IMR-90 (cell line): ENCODE measurements around the gene TSKS. TPM values are rescaled to one million over a fixed set of nuclear protein-coding genes. Genes with fewer than 3 reads are reported as not detected.

Source experiments
- ATAC-seq: fragments of 200-7000 bp; cut with Tn5 transposase; 2 replicates; pipeline ENCODE4 v1.9.1; 2020; ENCODE audit warnings: low read depth, mild to moderate bottlenecking, moderate library complexity
- BruUV-seq: library from RNA; stranded (reverse); fragments of 400-500 nt; replicated peaks from 2 replicates; lab custom pipeline; 2021; lab: Mats Ljungman, UMichigan
- CTCF ChIA-PET: fragments of 300-600 bp; formaldehyde crosslinking; extraction: SDS; loops from one replicate; lab custom pipeline; 2021; ENCODE audit warnings: antibody characterized with exemption; lab: Yijun Ruan, JAX
- POLR2A ChIA-PET: fragments of 300-600 bp; sonication (Branson Sonifier 250); formaldehyde crosslinking; loops from one replicate; lab custom pipeline; 2022; ENCODE audit warnings: antibody characterized with exemption; ENCODE audit not compliant: unreplicated experiment; lab: Charles Lee
- DNase-seq: peaks from one replicate; pipeline ENCODE4 v3.0.0; 2013
- H2AFZ ChIP-seq: replicated peaks from 2 replicates; pipeline ENCODE3; 2013; ENCODE audit warnings: low read length, mild to moderate bottlenecking; ENCODE audit not compliant: poor library complexity
- H2AK5ac ChIP-seq: 2 replicates; pipeline ENCODE4 v1.6.1; 2013; ENCODE audit warnings: low read depth, low read length, inconsistent platforms
- H2AK9ac ChIP-seq: replicated peaks from 2 replicates; pipeline ENCODE3; 2013; ENCODE audit warnings: mild to moderate bottlenecking, low read depth, low read length, moderate library complexity; ENCODE audit not compliant: poor library complexity
- H2BK120ac ChIP-seq: 2 replicates; pipeline ENCODE4 v1.6.1; 2013; ENCODE audit warnings: low read depth, low read length, inconsistent platforms
- H2BK15ac ChIP-seq: 3 replicates; pipeline ENCODE4 v1.6.1; 2013; ENCODE audit warnings: low read depth, low read length, inconsistent platforms
- H2BK20ac ChIP-seq: 2 replicates; pipeline ENCODE4 v1.6.1; 2013; ENCODE audit warnings: low read depth, mild to moderate bottlenecking, inconsistent platforms, low read length, moderate library complexity
- H2BK5ac ChIP-seq: 2 replicates; pipeline ENCODE4 v1.6.1; 2013; ENCODE audit warnings: mild to moderate bottlenecking, low read depth, low read length, inconsistent platforms; ENCODE audit not compliant: poor library complexity, severe bottlenecking
- H3K14ac ChIP-seq: replicated peaks from 2 replicates; pipeline ENCODE4 v1.6.1; 2013; ENCODE audit warnings: low read depth, low read length, inconsistent platforms
- H3K18ac ChIP-seq: 2 replicates; pipeline ENCODE4 v1.6.1; 2013; ENCODE audit warnings: low read depth, low read length, control low read depth
- H3K23ac ChIP-seq: 2 replicates; pipeline ENCODE4 v1.6.1; 2013; ENCODE audit warnings: low read depth, low read length, inconsistent platforms
- H3K27ac ChIP-seq: 2 replicates; pipeline ENCODE4 v1.5.1; 2013; ENCODE audit warnings: mild to moderate bottlenecking, control low read depth, low read length; ENCODE audit not compliant: insufficient read depth
- H3K27me3 ChIP-seq: 2 replicates; pipeline ENCODE4 v1.6.1; 2013; ENCODE audit warnings: low read length; ENCODE audit not compliant: control insufficient read depth, insufficient read depth
- H3K36me3 ChIP-seq: 2 replicates; pipeline ENCODE4 v1.6.1; 2013; ENCODE audit warnings: low read length, mixed read lengths; ENCODE audit not compliant: control insufficient read depth, insufficient read depth
- H3K4ac ChIP-seq: 2 replicates; pipeline ENCODE4 v1.6.1; 2013; ENCODE audit warnings: low read depth, low read length, inconsistent platforms
- H3K4me1 ChIP-seq: 2 replicates; pipeline ENCODE4 v1.6.1; 2013; ENCODE audit warnings: low read length, mixed read lengths; ENCODE audit not compliant: control insufficient read depth, insufficient read depth
- H3K4me2 ChIP-seq: 2 replicates; pipeline ENCODE4 v1.6.1; 2013; ENCODE audit warnings: low read depth, mild to moderate bottlenecking, control low read depth, low read length, moderate library complexity
- H3K4me3 ChIP-seq: 2 replicates; pipeline ENCODE4 v1.5.1; 2013; ENCODE audit warnings: low read depth, mild to moderate bottlenecking, control low read depth, low read length, moderate library complexity; ENCODE audit not compliant: insufficient read depth
- H3K56ac ChIP-seq: 2 replicates; pipeline ENCODE4 v1.6.1; 2013; ENCODE audit warnings: low read length, inconsistent platforms; ENCODE audit not compliant: insufficient read depth; ENCODE audit errors: extremely low read depth
- H3K79me1 ChIP-seq, 2 experiments: 2 replicates each; pipeline ENCODE4 v1.6.1; 2013; ENCODE audit warnings: low read length in 2 of 2, inconsistent platforms in 1 of 2, low read depth in 1 of 2
- H3K9ac ChIP-seq: 2 replicates; pipeline ENCODE4 v1.6.1; 2013; ENCODE audit warnings: low read depth, low read length, control low read depth
- H3K9me1 ChIP-seq: 2 replicates; pipeline ENCODE4 v1.6.1; 2013; ENCODE audit warnings: low read length, inconsistent platforms; ENCODE audit not compliant: insufficient read depth
- H3K9me3 ChIP-seq: 2 replicates; pipeline ENCODE4 v1.6.1; 2013; ENCODE audit warnings: low read length; ENCODE audit not compliant: control insufficient read depth, insufficient read depth
- H4K20me1 ChIP-seq: 2 replicates; pipeline ENCODE4 v1.6.1; 2013; ENCODE audit warnings: low read length, inconsistent platforms; ENCODE audit not compliant: insufficient read depth
- H4K5ac ChIP-seq: 2 replicates; pipeline ENCODE4 v1.6.1; 2013; ENCODE audit warnings: mild to moderate bottlenecking, low read depth, low read length, control low read depth
- H4K8ac ChIP-seq, 2 experiments: 2 replicates each; pipeline ENCODE4 v1.6.1; 2013; ENCODE audit warnings: low read depth in 2 of 2, low read length in 2 of 2, control low read depth in 1 of 2, inconsistent platforms in 1 of 2
- H4K91ac ChIP-seq: 2 replicates; pipeline ENCODE4 v1.6.1; 2013; ENCODE audit warnings: low read depth, low read length, inconsistent platforms; ENCODE audit not compliant: insufficient read depth
- BHLHE40 ChIP-seq: fragments of 150-350 bp; IDR thresholded peaks from 2 replicates; pipeline ENCODE4 v1.6.1; 2016; ENCODE audit warnings: mild to moderate bottlenecking, low read depth, low read length
- CEBPB ChIP-seq: IDR thresholded peaks from 2 replicates; pipeline ENCODE4 v1.6.1; 2012; ENCODE audit warnings: low read depth, low read length, improper control_type of control experiment
- CHD1 ChIP-seq: IDR thresholded peaks from 2 replicates; pipeline ENCODE4 v1.6.1; 2012; ENCODE audit warnings: low read depth, low read length, improper control_type of control experiment
- FOS ChIP-seq: fragments of 150-350 bp; IDR thresholded peaks from 2 replicates; pipeline ENCODE4 v1.6.1; 2016; ENCODE audit warnings: low read depth, low read length
- MAFK ChIP-seq: IDR thresholded peaks from 2 replicates; pipeline ENCODE4 v1.6.1; 2012; ENCODE audit warnings: low read depth, low read length, improper control_type of control experiment
- MAZ ChIP-seq: IDR thresholded peaks from 2 replicates; pipeline ENCODE4 v1.6.1; 2012; ENCODE audit warnings: low read depth, mild to moderate bottlenecking, low read length, improper control_type of control experiment, moderate library complexity, borderline replicate concordance
- MXI1 ChIP-seq: IDR thresholded peaks from 2 replicates; pipeline ENCODE4 v1.6.1; 2012; ENCODE audit warnings: low read depth, mild to moderate bottlenecking, low read length, moderate library complexity, borderline replicate concordance
- NFE2L2 ChIP-seq: fragments of 150-350 bp; IDR thresholded peaks from 2 replicates; pipeline ENCODE4 v1.6.1; 2016; ENCODE audit warnings: low read depth, mild to moderate bottlenecking, low read length
- POLR2A ChIP-seq: IDR thresholded peaks from 2 replicates; pipeline ENCODE4 v1.6.1; 2012; ENCODE audit warnings: mild to moderate bottlenecking, low read depth, low read length
- RAD21 ChIP-seq: IDR thresholded peaks from 2 replicates; pipeline ENCODE4 v1.6.1; 2012; ENCODE audit warnings: low read length, improper control_type of control experiment
- RCOR1 ChIP-seq: IDR thresholded peaks from 2 replicates; pipeline ENCODE4 v1.6.1; 2012; ENCODE audit warnings: mild to moderate bottlenecking, low read length, improper control_type of control experiment; ENCODE audit not compliant: insufficient replicate concordance
- RFX5 ChIP-seq: IDR thresholded peaks from 2 replicates; pipeline ENCODE4 v1.8.0; 2012; ENCODE audit warnings: low read depth, mild to moderate bottlenecking, low read length, moderate library complexity
- SMC3 ChIP-seq: fragments of 150-350 bp; IDR thresholded peaks from 2 replicates; pipeline ENCODE4 v1.6.1; 2016; ENCODE audit warnings: low read depth, mild to moderate bottlenecking, antibody characterized with exemption, low read length, moderate library complexity
- WGBS, 2 experiments: methylation state at CpG; one replicate each; pipeline versions ENCODE4 v1.1.5 to v1.1.7; 2013; ENCODE audit warnings: missing lambda C conversion rate in 2 of 2; ENCODE audit not compliant: insufficient read length in 1 of 2; ENCODE audit errors: extremely low coverage in 2 of 2; 5-methylcytosine and 5-hydroxymethylcytosine counted together
- dilution Hi-C: fragments of 300-500 bp; cut with HindIII; formaldehyde crosslinking; loops from one replicate; pipeline ENCODE4 v1.14.3; 2018; ENCODE audit warnings: low sequenced_read_pairs; ENCODE audit not compliant: unreplicated experiment
- in situ Hi-C: fragments of 300-500 bp; cut with MboI; formaldehyde crosslinking; loops from 3 replicates; pipeline ENCODE4 v1.14.3; 2019; ENCODE audit warnings: low sequenced_read_pairs, inconsistent platforms, mixed read lengths
- intact Hi-C: fragments of 100-400 bp; cut with micrococcal nuclease; formaldehyde crosslinking; loops from 2 replicates; pipeline ENCODE4 v1.10.0; 2022
- polyA plus RNA-seq, 3 experiments: library from polyadenylated mRNA; depleted of rRNA; stranded (reverse); fragments of >200 nt; gene quantifications; 2 replicates each; pipeline ENCODE4 v1.2.3, GENCODE V29; 2012; ENCODE audit warnings: low replicate concordance in 1 of 3
- total RNA-seq: library from RNA; depleted of rRNA; stranded (reverse); fragments of >200 nt; gene quantifications from 2 replicates; pipeline ENCODE4 v1.2.3, GENCODE V29; 2012
- TF ChIP-seq, protein P1 (sequence below): fragments of 150-350 bp; IDR thresholded peaks from 2 replicates; pipeline ENCODE4 v1.6.1; 2016; ENCODE audit warnings: low read depth, mild to moderate bottlenecking, low read length, moderate library complexity, borderline replicate concordance
- TF ChIP-seq, protein P2 (sequence below): fragments of 150-350 bp; IDR thresholded peaks from 2 replicates; pipeline ENCODE4 v1.6.1; 2017; ENCODE audit warnings: mild to moderate bottlenecking, antibody characterized with exemption, low read length, low read depth
- TF ChIP-seq, protein P3 (sequence below): conservative IDR thresholded peaks from 2 replicates; pipeline ENCODE4 v1.5.1; 2012; ENCODE audit warnings: mild to moderate bottlenecking, low read depth, low read length, improper control_type of control experiment

The TSKS gene
- total and polyA plus RNA-seq, 2 of the 4 experiments (the other 2 are of a cell fraction) = not detected

DNA sequence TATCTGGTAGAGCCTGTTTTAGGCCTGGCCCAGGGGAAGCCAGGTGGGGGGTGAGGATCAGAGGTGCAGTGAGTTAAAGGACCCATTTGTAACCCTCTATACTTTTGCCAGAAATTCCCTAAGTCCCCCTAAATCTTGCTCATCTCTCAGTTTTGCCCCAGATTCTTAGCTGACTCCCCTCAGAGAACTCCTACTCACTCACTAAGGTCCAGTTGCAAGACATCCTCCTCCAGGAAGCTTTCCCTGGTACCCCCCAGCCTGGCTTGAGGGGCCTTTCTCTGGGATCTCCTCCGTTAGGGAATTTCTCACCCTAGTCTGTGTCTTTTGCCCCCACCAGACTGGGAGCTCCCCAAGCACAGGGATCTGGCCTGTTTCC lies 1.9 kb downstream of the TSKS start:
- H3K18ac ChIP-seq = no peak overlapping the region
- intact Hi-C loops = no loop called here
- WGBS, 2 experiments = no CpG with 5 or more reads among the region's 1 CpG
- in situ Hi-C loops = no loop called here
- no peak overlapping the region for H3K4me3 ChIP-seq
- 0 out of 2 replicates have a peak, but pooled peaks cover 3% of the 10 kb centered on the region for H3K9me1 ChIP-seq
- TF ChIP-seq, protein P1, sequence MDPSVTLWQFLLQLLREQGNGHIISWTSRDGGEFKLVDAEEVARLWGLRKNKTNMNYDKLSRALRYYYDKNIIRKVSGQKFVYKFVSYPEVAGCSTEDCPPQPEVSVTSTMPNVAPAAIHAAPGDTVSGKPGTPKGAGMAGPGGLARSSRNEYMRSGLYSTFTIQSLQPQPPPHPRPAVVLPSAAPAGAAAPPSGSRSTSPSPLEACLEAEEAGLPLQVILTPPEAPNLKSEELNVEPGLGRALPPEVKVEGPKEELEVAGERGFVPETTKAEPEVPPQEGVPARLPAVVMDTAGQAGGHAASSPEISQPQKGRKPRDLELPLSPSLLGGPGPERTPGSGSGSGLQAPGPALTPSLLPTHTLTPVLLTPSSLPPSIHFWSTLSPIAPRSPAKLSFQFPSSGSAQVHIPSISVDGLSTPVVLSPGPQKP = no peak
- no peak for TF ChIP-seq RCOR1
- no peak for TF ChIP-seq NFE2L2
- TF ChIP-seq MAZ = no peak
- no peak for TF ChIP-seq CEBPB
- no peak for TF ChIP-seq MXI1
- no peak for TF ChIP-seq RFX5
- TF ChIP-seq POLR2A = no peak
- no peak for TF ChIP-seq SMC3
- TF ChIP-seq BHLHE40 = no peak
- no peak for TF ChIP-seq MAFK
- TF ChIP-seq, protein P2, sequence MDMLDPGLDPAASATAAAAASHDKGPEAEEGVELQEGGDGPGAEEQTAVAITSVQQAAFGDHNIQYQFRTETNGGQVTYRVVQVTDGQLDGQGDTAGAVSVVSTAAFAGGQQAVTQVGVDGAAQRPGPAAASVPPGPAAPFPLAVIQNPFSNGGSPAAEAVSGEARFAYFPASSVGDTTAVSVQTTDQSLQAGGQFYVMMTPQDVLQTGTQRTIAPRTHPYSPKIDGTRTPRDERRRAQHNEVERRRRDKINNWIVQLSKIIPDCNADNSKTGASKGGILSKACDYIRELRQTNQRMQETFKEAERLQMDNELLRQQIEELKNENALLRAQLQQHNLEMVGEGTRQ = no peak
- TF ChIP-seq FOS = no peak
- no peak for TF ChIP-seq CHD1
- no peak for TF ChIP-seq RAD21
- TF ChIP-seq, protein P3, sequence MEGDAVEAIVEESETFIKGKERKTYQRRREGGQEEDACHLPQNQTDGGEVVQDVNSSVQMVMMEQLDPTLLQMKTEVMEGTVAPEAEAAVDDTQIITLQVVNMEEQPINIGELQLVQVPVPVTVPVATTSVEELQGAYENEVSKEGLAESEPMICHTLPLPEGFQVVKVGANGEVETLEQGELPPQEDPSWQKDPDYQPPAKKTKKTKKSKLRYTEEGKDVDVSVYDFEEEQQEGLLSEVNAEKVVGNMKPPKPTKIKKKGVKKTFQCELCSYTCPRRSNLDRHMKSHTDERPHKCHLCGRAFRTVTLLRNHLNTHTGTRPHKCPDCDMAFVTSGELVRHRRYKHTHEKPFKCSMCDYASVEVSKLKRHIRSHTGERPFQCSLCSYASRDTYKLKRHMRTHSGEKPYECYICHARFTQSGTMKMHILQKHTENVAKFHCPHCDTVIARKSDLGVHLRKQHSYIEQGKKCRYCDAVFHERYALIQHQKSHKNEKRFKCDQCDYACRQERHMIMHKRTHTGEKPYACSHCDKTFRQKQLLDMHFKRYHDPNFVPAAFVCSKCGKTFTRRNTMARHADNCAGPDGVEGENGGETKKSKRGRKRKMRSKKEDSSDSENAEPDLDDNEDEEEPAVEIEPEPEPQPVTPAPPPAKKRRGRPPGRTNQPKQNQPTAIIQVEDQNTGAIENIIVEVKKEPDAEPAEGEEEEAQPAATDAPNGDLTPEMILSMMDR = no peak
- no peak overlapping the region for H3K14ac ChIP-seq
- H2AK5ac ChIP-seq = no peak overlapping the region
- peak overlapping the region in 1 of 2 experiments; percentile 24; a peak in 1 of 4 replicates for H4K8ac ChIP-seq
- ATAC-seq = no peak
- H3K4ac ChIP-seq = no peak overlapping the region
- H2BK15ac ChIP-seq = no peak overlapping the region
- H4K20me1 ChIP-seq = no peaks in the 10 kb centered on the region
- H2BK120ac ChIP-seq = no peak overlapping the region
- no peak overlapping the region for H4K91ac ChIP-seq
- no peaks in the 10 kb centered on the region for H3K79me1 ChIP-seq
- H3K9ac ChIP-seq = no peak overlapping the region
- dilution Hi-C loops = no loop called here
- no peak for DNase-seq
- POLR2A ChIA-PET = no interaction called here
- H3K27ac ChIP-seq = no peak overlapping the region
- H2AK9ac ChIP-seq = no peak overlapping the region
- no TSS peak for BruUV-seq
- peak overlapping the region; percentile 59 for H2AFZ ChIP-seq
- H2BK20ac ChIP-seq = no peak overlapping the region
- peak overlapping the region; percentile 21; the same call in 1 of the 2 replicates for H4K5ac ChIP-seq
- H3K4me1 ChIP-seq = peaks cover 10% of the 10 kb centered on the region
- no peak overlapping the region for H3K23ac ChIP-seq
- H2BK5ac ChIP-seq = no peak overlapping the region
- H3K9me3 ChIP-seq = peaks cover under 1% of the 10 kb centered on the region; the same call in 1 of the 2 replicates
- no peak overlapping the region for H3K4me2 ChIP-seq
- CTCF ChIA-PET = no interaction called here
- no peaks in the 10 kb centered on the region for H3K36me3 ChIP-seq
- H3K56ac ChIP-seq = no peak overlapping the region
- no peaks in the 10 kb centered on the region for H3K27me3 ChIP-seq
